Activated B cell treated with CpG ODN at 0.5 μM for 24 hours (primary cell): Measurements from ENCODE around the gene ROMO1. TPM values are rescaled to one million over a fixed set of nuclear protein-coding genes. Genes with fewer than 3 reads are reported as not detected.
"Not testable (repeated sequence)": the region's sequence is repeated elsewhere in the genome, so short reads cannot be mapped to it uniquely, and the experiment has no call there.

Source experiments
- ATAC-seq: fragments of 200-7000 bp; cut with Tn5 transposase; one replicate; pipeline ENCODE4 v1.10.0; 2021; ENCODE audit warnings: low read depth, mild to moderate bottlenecking, moderate library complexity
- CTCF ChIA-PET: fragments of 350-600 bp; sonication (Branson Sonifier 250); formaldehyde crosslinking; loops from one replicate; lab custom pipeline; 2021; ENCODE audit warnings: antibody characterized with exemption; lab: Charles Lee
- POLR2A ChIA-PET: fragments of 350-600 bp; sonication (Branson Sonifier 250); formaldehyde crosslinking; loops from one replicate; lab custom pipeline; 2021; ENCODE audit warnings: antibody characterized with exemption; lab: Charles Lee
- DNase-seq: peaks from one replicate; pipeline ENCODE4 v3.0.0; 2022
- H3K27ac Mint-ChIP-seq: one replicate; pipeline ENCODE4 v1.8.0; 2020; ENCODE audit warnings: mixed read lengths
- H3K27me3 Mint-ChIP-seq: one replicate; pipeline ENCODE4 v1.8.0; 2021; ENCODE audit warnings: mixed read lengths
- H3K36me3 Mint-ChIP-seq: one replicate; pipeline ENCODE4 v1.8.0; 2021; ENCODE audit warnings: low read depth, mixed read lengths
- H3K4me1 Mint-ChIP-seq: one replicate; pipeline ENCODE4 v1.8.0; 2021; ENCODE audit warnings: mixed read lengths
- H3K4me3 Mint-ChIP-seq: one replicate; pipeline ENCODE4 v1.8.0; 2020; ENCODE audit warnings: mild to moderate bottlenecking, mixed read lengths
- H3K9me3 Mint-ChIP-seq: one replicate; pipeline ENCODE4 v1.8.0; 2020; ENCODE audit warnings: mixed read lengths
- CTCF ChIP-seq: fragments of 200-600 bp; IDR thresholded peaks from one replicate; pipeline ENCODE4 v1.8.0; 2022; ENCODE audit warnings: antibody characterized with exemption, mild to moderate bottlenecking
- intact Hi-C: fragments of 100-400 bp; cut with micrococcal nuclease; formaldehyde crosslinking; loops from one replicate; pipeline ENCODE4 v1.15.1; 2024
- total RNA-seq: library from RNA; stranded (reverse); gene quantifications from 2 replicates; pipeline ENCODE4 v1.2.3, GENCODE V29; 2022

Gene ROMO1
- total RNA-seq, 1 donor from 2014 or later: 96.8 TPM

GRCh38 chr20:35673884-35674283 is 25.3 kb upstream of the ROMO1 start:
- ATAC-seq (no peak), DNase-seq (no peak)
- no peaks in the 10 kb centered on the region for H3K4me1 Mint-ChIP-seq
- no peak overlapping the region for H3K4me3 Mint-ChIP-seq
- no peak for TF ChIP-seq CTCF
- CTCF ChIA-PET: no interaction called here
- H3K27me3 Mint-ChIP-seq: no peaks in the 10 kb centered on the region
- POLR2A ChIA-PET: no interaction called here
- H3K9me3 Mint-ChIP-seq: no peaks in the 10 kb centered on the region
- peaks cover 55% of the 10 kb centered on the region for H3K36me3 Mint-ChIP-seq
- intact Hi-C loops: no loop called here
- H3K27ac Mint-ChIP-seq: no peak overlapping the region

- peaks cover under 1% of the 10 kb centered on the region for H3K4me1 Mint-ChIP-seq
- ChIA-PET CTCF (no interaction called here), POLR2A (interaction anchor here (0.6 kb wide), 1 partner anchor 144 kb away, joined by 4 read pairs; no protein-coding TSS in a partner anchor)
- H3K27ac Mint-ChIP-seq: no peak overlapping the region
- no peak for TF ChIP-seq CTCF
- intact Hi-C loops: no loop called here
- H3K36me3 Mint-ChIP-seq: peaks cover 49% of the 10 kb centered on the region
- DNase-seq (no peak), ATAC-seq (no peak)
- H3K9me3 Mint-ChIP-seq: no peaks in the 10 kb centered on the region
- H3K27me3 Mint-ChIP-seq: no peaks in the 10 kb centered on the region
- H3K4me3 Mint-ChIP-seq: no peak overlapping the region
Observed at GRCh38 chr20:35674921-35675320, 24.3 kb upstream of the ROMO1 start.

GRCh38 chr20:35680452-35681183 is 18.6 kb upstream of the ROMO1 start:
- ChIA-PET POLR2A (interaction anchor here (0.5 to 1.6 kb wide), 4 partner anchors 17 to 95 kb away, joined by 3 to 10 read pairs (median 5); partner anchors contain the start of gene RBM39), CTCF (no interaction called here)
- Mint-ChIP-seq H3K4me3 (peak overlapping the region; percentile 2), H3K27me3 (no peaks in the 10 kb centered on the region), H3K27ac (peak overlapping the region; percentile 57), H3K4me1 (peaks cover 14% of the 10 kb centered on the region), H3K36me3 (peaks cover 25% of the 10 kb centered on the region), H3K9me3 (no peaks in the 10 kb centered on the region)
- intact Hi-C loops: no loop called here
- ATAC-seq (peak; percentile 78), DNase-seq (no peak)
- TF ChIP-seq CTCF: no peak

- CTCF ChIA-PET: no interaction called here
- POLR2A ChIA-PET: no interaction called here
- H3K4me1 Mint-ChIP-seq: peaks cover 14% of the 10 kb centered on the region
- peaks cover 33% of the 10 kb centered on the region for H3K36me3 Mint-ChIP-seq
- no peak for TF ChIP-seq CTCF
- no peak for DNase-seq
- H3K27ac Mint-ChIP-seq: no peak overlapping the region
- ATAC-seq: no peak
- no peaks in the 10 kb centered on the region for H3K9me3 Mint-ChIP-seq
- H3K4me3 Mint-ChIP-seq: no peak overlapping the region
- no peaks in the 10 kb centered on the region for H3K27me3 Mint-ChIP-seq
- intact Hi-C loops: no loop called here
Observed at GRCh38 chr20:35681960-35682359, 17.2 kb upstream of the ROMO1 start.

GRCh38 chr20:35685368-35685767 is 13.8 kb upstream of the ROMO1 start:
- H3K27me3 Mint-ChIP-seq, ATAC-seq, H3K9me3 Mint-ChIP-seq, H3K4me1 Mint-ChIP-seq, H3K27ac Mint-ChIP-seq, intact Hi-C loops, CTCF ChIA-PET, DNase-seq, H3K4me3 Mint-ChIP-seq: not testable (repeated sequence)
- POLR2A ChIA-PET: interaction anchor here (0.6 to 0.7 kb wide), 2 partner anchors 26 to 95 kb away, joined by 5 to 6 read pairs; no protein-coding TSS in a partner anchor
- peaks cover 46% of the 10 kb centered on the region for H3K36me3 Mint-ChIP-seq

- H3K27me3 Mint-ChIP-seq, CTCF ChIA-PET, H3K4me1 Mint-ChIP-seq, ATAC-seq, H3K9me3 Mint-ChIP-seq, DNase-seq, H3K4me3 Mint-ChIP-seq, H3K27ac Mint-ChIP-seq, intact Hi-C loops: not testable (repeated sequence)
- H3K36me3 Mint-ChIP-seq: peaks cover 43% of the 10 kb centered on the region
- POLR2A ChIA-PET: interaction anchor here (0.6 kb wide), 2 partner anchors 53 to 111 kb away, joined by 5 to 7 read pairs; no protein-coding TSS in a partner anchor
Observed at GRCh38 chr20:35686872-35687271, 12.3 kb upstream of the ROMO1 start.
